IMR-90 (cell line): ENCODE data around the gene ERP44. TPM values are rescaled to one million over a fixed set of nuclear protein-coding genes. Genes with fewer than 3 reads are reported as not detected.

Experiments
- ATAC-seq: fragments of 200-7000 bp; cut with Tn5 transposase; 2 replicates; pipeline ENCODE4 v1.9.1; 2020; ENCODE audit warnings: low read depth, mild to moderate bottlenecking, moderate library complexity
- BruUV-seq: library from RNA; stranded (reverse); fragments of 400-500 nt; replicated peaks from 2 replicates; lab custom pipeline; 2021; lab: Mats Ljungman, UMichigan
- CTCF ChIA-PET: fragments of 300-600 bp; formaldehyde crosslinking; extraction: SDS; loops from one replicate; lab custom pipeline; 2021; ENCODE audit warnings: antibody characterized with exemption; lab: Yijun Ruan, JAX
- POLR2A ChIA-PET: fragments of 300-600 bp; sonication (Branson Sonifier 250); formaldehyde crosslinking; loops from one replicate; lab custom pipeline; 2022; ENCODE audit warnings: antibody characterized with exemption; ENCODE audit not compliant: unreplicated experiment; lab: Charles Lee
- DNase-seq: peaks from one replicate; pipeline ENCODE4 v3.0.0; 2013
- H2AFZ ChIP-seq: replicated peaks from 2 replicates; pipeline ENCODE3; 2013; ENCODE audit warnings: low read length, mild to moderate bottlenecking; ENCODE audit not compliant: poor library complexity
- H2AK5ac ChIP-seq: 2 replicates; pipeline ENCODE4 v1.6.1; 2013; ENCODE audit warnings: low read depth, low read length, inconsistent platforms
- H2AK9ac ChIP-seq: replicated peaks from 2 replicates; pipeline ENCODE3; 2013; ENCODE audit warnings: mild to moderate bottlenecking, low read depth, low read length, moderate library complexity; ENCODE audit not compliant: poor library complexity
- H2BK120ac ChIP-seq: 2 replicates; pipeline ENCODE4 v1.6.1; 2013; ENCODE audit warnings: low read depth, low read length, inconsistent platforms
- H2BK15ac ChIP-seq: 3 replicates; pipeline ENCODE4 v1.6.1; 2013; ENCODE audit warnings: low read depth, low read length, inconsistent platforms
- H2BK20ac ChIP-seq: 2 replicates; pipeline ENCODE4 v1.6.1; 2013; ENCODE audit warnings: low read depth, mild to moderate bottlenecking, inconsistent platforms, low read length, moderate library complexity
- H2BK5ac ChIP-seq: 2 replicates; pipeline ENCODE4 v1.6.1; 2013; ENCODE audit warnings: mild to moderate bottlenecking, low read depth, low read length, inconsistent platforms; ENCODE audit not compliant: poor library complexity, severe bottlenecking
- H3K14ac ChIP-seq: replicated peaks from 2 replicates; pipeline ENCODE4 v1.6.1; 2013; ENCODE audit warnings: low read depth, low read length, inconsistent platforms
- H3K18ac ChIP-seq: 2 replicates; pipeline ENCODE4 v1.6.1; 2013; ENCODE audit warnings: low read depth, low read length, control low read depth
- H3K23ac ChIP-seq: 2 replicates; pipeline ENCODE4 v1.6.1; 2013; ENCODE audit warnings: low read depth, low read length, inconsistent platforms
- H3K27ac ChIP-seq: 2 replicates; pipeline ENCODE4 v1.5.1; 2013; ENCODE audit warnings: mild to moderate bottlenecking, control low read depth, low read length; ENCODE audit not compliant: insufficient read depth
- H3K27me3 ChIP-seq: 2 replicates; pipeline ENCODE4 v1.6.1; 2013; ENCODE audit warnings: low read length; ENCODE audit not compliant: control insufficient read depth, insufficient read depth
- H3K36me3 ChIP-seq: 2 replicates; pipeline ENCODE4 v1.6.1; 2013; ENCODE audit warnings: low read length, mixed read lengths; ENCODE audit not compliant: control insufficient read depth, insufficient read depth
- H3K4ac ChIP-seq: 2 replicates; pipeline ENCODE4 v1.6.1; 2013; ENCODE audit warnings: low read depth, low read length, inconsistent platforms
- H3K4me1 ChIP-seq: 2 replicates; pipeline ENCODE4 v1.6.1; 2013; ENCODE audit warnings: low read length, mixed read lengths; ENCODE audit not compliant: control insufficient read depth, insufficient read depth
- H3K4me2 ChIP-seq: 2 replicates; pipeline ENCODE4 v1.6.1; 2013; ENCODE audit warnings: low read depth, mild to moderate bottlenecking, control low read depth, low read length, moderate library complexity
- H3K4me3 ChIP-seq: 2 replicates; pipeline ENCODE4 v1.5.1; 2013; ENCODE audit warnings: low read depth, mild to moderate bottlenecking, control low read depth, low read length, moderate library complexity; ENCODE audit not compliant: insufficient read depth
- H3K56ac ChIP-seq: 2 replicates; pipeline ENCODE4 v1.6.1; 2013; ENCODE audit warnings: low read length, inconsistent platforms; ENCODE audit not compliant: insufficient read depth; ENCODE audit errors: extremely low read depth
- H3K79me1 ChIP-seq, 2 experiments: 2 replicates each; pipeline ENCODE4 v1.6.1; 2013; ENCODE audit warnings: low read length in 2 of 2, inconsistent platforms in 1 of 2, low read depth in 1 of 2
- H3K9ac ChIP-seq: 2 replicates; pipeline ENCODE4 v1.6.1; 2013; ENCODE audit warnings: low read depth, low read length, control low read depth
- H3K9me1 ChIP-seq: 2 replicates; pipeline ENCODE4 v1.6.1; 2013; ENCODE audit warnings: low read length, inconsistent platforms; ENCODE audit not compliant: insufficient read depth
- H3K9me3 ChIP-seq: 2 replicates; pipeline ENCODE4 v1.6.1; 2013; ENCODE audit warnings: low read length; ENCODE audit not compliant: control insufficient read depth, insufficient read depth
- H4K20me1 ChIP-seq: 2 replicates; pipeline ENCODE4 v1.6.1; 2013; ENCODE audit warnings: low read length, inconsistent platforms; ENCODE audit not compliant: insufficient read depth
- H4K5ac ChIP-seq: 2 replicates; pipeline ENCODE4 v1.6.1; 2013; ENCODE audit warnings: mild to moderate bottlenecking, low read depth, low read length, control low read depth
- H4K8ac ChIP-seq, 2 experiments: 2 replicates each; pipeline ENCODE4 v1.6.1; 2013; ENCODE audit warnings: low read depth in 2 of 2, low read length in 2 of 2, control low read depth in 1 of 2, inconsistent platforms in 1 of 2
- H4K91ac ChIP-seq: 2 replicates; pipeline ENCODE4 v1.6.1; 2013; ENCODE audit warnings: low read depth, low read length, inconsistent platforms; ENCODE audit not compliant: insufficient read depth
- CTCF ChIP-seq: conservative IDR thresholded peaks from 2 replicates; pipeline ENCODE4 v1.5.1; 2012; ENCODE audit warnings: mild to moderate bottlenecking, low read depth, low read length, improper control_type of control experiment
- FOS ChIP-seq: fragments of 150-350 bp; IDR thresholded peaks from 2 replicates; pipeline ENCODE4 v1.6.1; 2016; ENCODE audit warnings: low read depth, low read length
- MAFK ChIP-seq: IDR thresholded peaks from 2 replicates; pipeline ENCODE4 v1.6.1; 2012; ENCODE audit warnings: low read depth, low read length, improper control_type of control experiment
- NFE2L2 ChIP-seq: fragments of 150-350 bp; IDR thresholded peaks from 2 replicates; pipeline ENCODE4 v1.6.1; 2016; ENCODE audit warnings: low read depth, mild to moderate bottlenecking, low read length
- RAD21 ChIP-seq: IDR thresholded peaks from 2 replicates; pipeline ENCODE4 v1.6.1; 2012; ENCODE audit warnings: low read length, improper control_type of control experiment
- RFX5 ChIP-seq: IDR thresholded peaks from 2 replicates; pipeline ENCODE4 v1.8.0; 2012; ENCODE audit warnings: low read depth, mild to moderate bottlenecking, low read length, moderate library complexity
- USF2 ChIP-seq: fragments of 150-350 bp; IDR thresholded peaks from 2 replicates; pipeline ENCODE4 v1.6.1; 2017; ENCODE audit warnings: mild to moderate bottlenecking, antibody characterized with exemption, low read length, low read depth
- WGBS, 2 experiments: methylation state at CpG; one replicate each; pipeline versions ENCODE4 v1.1.5 to v1.1.7; 2013; ENCODE audit warnings: missing lambda C conversion rate in 2 of 2; ENCODE audit not compliant: insufficient read length in 1 of 2; ENCODE audit errors: extremely low coverage in 2 of 2; 5-methylcytosine and 5-hydroxymethylcytosine counted together
- dilution Hi-C: fragments of 300-500 bp; cut with HindIII; formaldehyde crosslinking; loops from one replicate; pipeline ENCODE4 v1.14.3; 2018; ENCODE audit warnings: low sequenced_read_pairs; ENCODE audit not compliant: unreplicated experiment
- in situ Hi-C: fragments of 300-500 bp; cut with MboI; formaldehyde crosslinking; loops from 3 replicates; pipeline ENCODE4 v1.14.3; 2019; ENCODE audit warnings: low sequenced_read_pairs, inconsistent platforms, mixed read lengths
- intact Hi-C: fragments of 100-400 bp; cut with micrococcal nuclease; formaldehyde crosslinking; loops from 2 replicates; pipeline ENCODE4 v1.10.0; 2022
- polyA plus RNA-seq, 3 experiments: library from polyadenylated mRNA; depleted of rRNA; stranded (reverse); fragments of >200 nt; gene quantifications; 2 replicates each; pipeline ENCODE4 v1.2.3, GENCODE V29; 2012; ENCODE audit warnings: low replicate concordance in 1 of 3
- total RNA-seq: library from RNA; depleted of rRNA; stranded (reverse); fragments of >200 nt; gene quantifications from 2 replicates; pipeline ENCODE4 v1.2.3, GENCODE V29; 2012
- TF ChIP-seq, protein P1 (sequence below): fragments of 150-350 bp; IDR thresholded peaks from 2 replicates; pipeline ENCODE4 v1.6.1; 2016; ENCODE audit warnings: low read depth, mild to moderate bottlenecking, low read length, moderate library complexity, borderline replicate concordance

Gene ERP44
- total and polyA plus RNA-seq, 2 of the 4 experiments (the other 2 are of a cell fraction): 9.1 to 13.5 TPM

DNA sequence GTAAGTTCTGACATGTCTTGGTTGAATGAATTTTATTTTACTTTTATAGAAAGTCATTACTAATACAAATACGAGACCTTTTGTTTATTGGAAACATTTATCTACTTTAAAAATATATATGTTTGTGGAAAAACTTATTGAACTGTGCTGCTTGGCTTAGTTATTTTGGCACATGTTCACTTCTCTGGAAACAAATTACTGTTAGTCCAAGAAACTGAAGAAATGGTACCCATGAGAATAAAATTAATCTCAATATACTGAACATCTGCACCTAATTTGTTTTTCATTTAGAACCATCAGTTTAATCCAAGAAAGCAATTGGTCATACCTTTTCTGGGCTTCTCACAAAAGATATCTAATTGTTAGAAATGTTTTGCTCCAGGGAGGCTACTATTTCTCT is 32.4 kb upstream of the ERP44 start:
- H2BK20ac ChIP-seq: no peak overlapping the region
- H3K79me1 ChIP-seq: 0 out of 4 replicates have a peak, but pooled peaks cover 0 to 8% of the 10 kb centered on the region in 2 experiments
- no peak overlapping the region for H2BK120ac ChIP-seq
- H4K20me1 ChIP-seq: no peaks in the 10 kb centered on the region
- no peak overlapping the region for H3K23ac ChIP-seq
- DNase-seq (no peak), ATAC-seq (no peak)
- H2AK5ac ChIP-seq: no peak overlapping the region
- H2AFZ ChIP-seq: no peak overlapping the region
- H3K9ac ChIP-seq: no peak overlapping the region
- ChIA-PET CTCF (interaction anchor here (1.0 kb wide), 1 partner anchor 20 kb away, joined by 3 read pairs; no protein-coding TSS in a partner anchor), POLR2A (no interaction called here)
- no peak overlapping the region for H2BK5ac ChIP-seq
- no CpG with 5 or more reads among the region's 1 CpG for WGBS, 2 experiments
- dilution Hi-C loops (no loop called here), intact Hi-C loops (loop anchor here (10.0 kb wide), 1 partner anchor 46 kb away; no protein-coding TSS in a partner anchor), in situ Hi-C loops (no loop called here)
- H3K4me3 ChIP-seq: no peak overlapping the region
- no peaks in the 10 kb centered on the region for H3K9me3 ChIP-seq
- no peak overlapping the region for H3K4ac ChIP-seq
- H4K91ac ChIP-seq: no peak overlapping the region
- H4K8ac ChIP-seq: no peak overlapping the region
- TF ChIP-seq FOS (no peak), USF2 (no peak), CTCF (no peak), RAD21 (no peak), RFX5 (no peak), NFE2L2 (no peak), MAFK (no peak)
- TF ChIP-seq, protein P1, sequence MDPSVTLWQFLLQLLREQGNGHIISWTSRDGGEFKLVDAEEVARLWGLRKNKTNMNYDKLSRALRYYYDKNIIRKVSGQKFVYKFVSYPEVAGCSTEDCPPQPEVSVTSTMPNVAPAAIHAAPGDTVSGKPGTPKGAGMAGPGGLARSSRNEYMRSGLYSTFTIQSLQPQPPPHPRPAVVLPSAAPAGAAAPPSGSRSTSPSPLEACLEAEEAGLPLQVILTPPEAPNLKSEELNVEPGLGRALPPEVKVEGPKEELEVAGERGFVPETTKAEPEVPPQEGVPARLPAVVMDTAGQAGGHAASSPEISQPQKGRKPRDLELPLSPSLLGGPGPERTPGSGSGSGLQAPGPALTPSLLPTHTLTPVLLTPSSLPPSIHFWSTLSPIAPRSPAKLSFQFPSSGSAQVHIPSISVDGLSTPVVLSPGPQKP: no peak
- no peak overlapping the region for H3K56ac ChIP-seq
- H4K5ac ChIP-seq: no peak overlapping the region
- H2BK15ac ChIP-seq: no peak overlapping the region
- peaks cover 3% of the 10 kb centered on the region; the same call in 1 of the 2 replicates for H3K36me3 ChIP-seq
- H3K4me1 ChIP-seq: peaks cover 3% of the 10 kb centered on the region; the same call in 1 of the 2 replicates
- H3K18ac ChIP-seq: no peak overlapping the region
- no peaks in the 10 kb centered on the region for H3K27me3 ChIP-seq
- H3K4me2 ChIP-seq: no peak overlapping the region
- no peak overlapping the region for H3K27ac ChIP-seq
- H3K9me1 ChIP-seq: peaks cover 2% of the 10 kb centered on the region; the same call in 1 of the 2 replicates
- BruUV-seq: no TSS peak
- no peak overlapping the region for H3K14ac ChIP-seq
- no peak overlapping the region for H2AK9ac ChIP-seq
